NOMO-1 (cell line): Measurements from ENCODE around the gene C13orf42.

Experiments used
- DNase-seq, 2 experiments: peaks; one replicate each; lab custom pipeline; 2025; ENCODE audit not compliant: unreplicated experiment in 2 of 2; lab: John Stamatoyannopoulos, UW

The C13orf42 gene

GRCh38 chr13:51111174-51111573 lies at the start of gene C13orf42:
Gene C13orf42 (minus strand): TSS chr13:51111274. CDS start chr13:51111209, 65 bp downstream.
- no peak for DNase-seq

GRCh38 chr13:51158880-51159518 lies 47.9 kb upstream of the C13orf42 start:
- DNase-seq, result no peak

- no peak for DNase-seq
These were observed 47.3 kb upstream of the C13orf42 start for GRCh38 chr13:51158365-51158764.

- DNase-seq, result no peak
These were observed 45.6 kb upstream of the C13orf42 start for GRCh38 chr13:51156648-51157047.

GRCh38 chr13:51155776-51156515 lies 44.9 kb upstream of the C13orf42 start:
- DNase-seq, result no peak

- no peak for DNase-seq
These were observed 44.1 kb upstream of the C13orf42 start for GRCh38 chr13:51155161-51155560.

GRCh38 chr13:51154029-51154555 lies 43.0 kb upstream of the C13orf42 start:
- DNase-seq, result peak in 1 of 2 experiments; percentile 12

- no peak for DNase-seq
These were observed 42.5 kb upstream of the C13orf42 start for GRCh38 chr13:51153527-51153926.

GRCh38 chr13:51152701-51153100 lies 41.6 kb upstream of the C13orf42 start:
- DNase-seq, result no peak

GRCh38 chr13:51151463-51151862 lies 40.4 kb upstream of the C13orf42 start:
- no peak for DNase-seq

GRCh38 chr13:51148952-51149573 lies 38.0 kb upstream of the C13orf42 start:
- peak; percentile 13 to 23 for DNase-seq

GRCh38 chr13:51148223-51148951 lies 37.3 kb upstream of the C13orf42 start:
- no peak for DNase-seq

GRCh38 chr13:51147732-51148131 lies 36.7 kb upstream of the C13orf42 start:
- no peak for DNase-seq

- no peak for DNase-seq
These were observed 35.6 kb upstream of the C13orf42 start for GRCh38 chr13:51146667-51147066.

GRCh38 chr13:51137250-51137649 lies 26.2 kb upstream of the C13orf42 start:
- no peak for DNase-seq

GRCh38 chr13:51136276-51136980 lies 25.4 kb upstream of the C13orf42 start:
- no peak for DNase-seq

GRCh38 chr13:51134763-51135365 lies 23.8 kb upstream of the C13orf42 start:
- DNase-seq, result no peak

GRCh38 chr13:51130348-51130747 lies 19.3 kb upstream of the C13orf42 start:
- no peak for DNase-seq

GRCh38 chr13:51125495-51126226 lies 14.6 kb upstream of the C13orf42 start:
- DNase-seq, result peak; percentile 17 to 57
